ENCODE measurements around the gene BRD4. TPM values are rescaled to one million over a fixed set of nuclear protein-coding genes. Genes with fewer than 3 reads are reported as not detected.

BRD4 gene
- total and polyA plus RNA-seq, 5 donors from 2014 or later = 6.6 to 168 (median 9.4) TPM

- Histone ChIP-seq H3K4me1 (ENCODE audit: control insufficient read depth, insufficient read depth, low read length, poor library complexity, severe bottlenecking) (peaks cover 20% of the 10 kb centered on the region), H3K36me3 (ENCODE audit: control insufficient read depth, insufficient read depth, low read length) (peaks cover 45% of the 10 kb centered on the region), H3K27ac (ENCODE audit: insufficient read depth, low read length, poor library complexity, severe bottlenecking) (no peak overlapping the region), H3K9me3 (ENCODE audit: control insufficient read depth in 2 of 2, low read length in 2 of 2) (no peaks in the 10 kb centered on the region), H3K27me3 (ENCODE audit: control insufficient read depth, insufficient read depth, low read length) (no peaks in the 10 kb centered on the region), H3K4me3 (ENCODE audit: low read depth, low read length) (no peak overlapping the region)
- H3K4me3 Mint-ChIP-seq = no peak overlapping the region
- no peaks in the 10 kb centered on the region for H3K27me3 Mint-ChIP-seq
- peaks cover 8 to 42% (median 17%) of the 10 kb centered on the region in 4 donors for H3K4me1 Mint-ChIP-seq
- ATAC-seq (ENCODE audit: low read depth in 2 of 2) = no peak
- no peak for DNase-seq
- no peak overlapping the region for H3K27ac Mint-ChIP-seq
- H3K9me3 Mint-ChIP-seq = peaks cover 0 to 2% (median 0%) of the 10 kb centered on the region in 7 donors
- peaks cover 8% of the 10 kb centered on the region for H3K36me3 Mint-ChIP-seq
Observed at GRCh38 chr19:15374796-15375440, 42.6 kb upstream of the BRD4 start.

GRCh38 chr19:15374105-15374651, 41.8 kb upstream of the BRD4 start:
- no peaks in the 10 kb centered on the region for H3K27me3 ChIP-seq (ENCODE audit: control insufficient read depth, insufficient read depth, low read length)
- H3K4me1 Mint-ChIP-seq = peaks cover 8 to 42% (median 17%) of the 10 kb centered on the region in 4 donors
- H3K36me3 ChIP-seq (ENCODE audit: control insufficient read depth, insufficient read depth, low read length) = peaks cover 52% of the 10 kb centered on the region
- H3K27ac Mint-ChIP-seq = no peak overlapping the region
- no peak overlapping the region for H3K4me3 ChIP-seq (ENCODE audit: low read depth, low read length)
- DNase-seq (no peak), ATAC-seq (ENCODE audit: low read depth in 2 of 2) (no peak)
- H3K9me3 Mint-ChIP-seq = peaks cover 0 to 2% (median 0%) of the 10 kb centered on the region in 7 donors
- H3K4me3 Mint-ChIP-seq = no peak overlapping the region
- peaks cover 20% of the 10 kb centered on the region for H3K4me1 ChIP-seq (ENCODE audit: control insufficient read depth, insufficient read depth, low read length, poor library complexity, severe bottlenecking)
- H3K9me3 ChIP-seq (ENCODE audit: control insufficient read depth in 2 of 2, low read length in 2 of 2) = no peaks in the 10 kb centered on the region
- H3K36me3 Mint-ChIP-seq = peaks cover 8% of the 10 kb centered on the region
- H3K27ac ChIP-seq (ENCODE audit: insufficient read depth, low read length, poor library complexity, severe bottlenecking) = no peak overlapping the region
- no peaks in the 10 kb centered on the region for H3K27me3 Mint-ChIP-seq

GRCh38 chr19:15373644-15374043, 41.3 kb upstream of the BRD4 start:
- H3K4me3 ChIP-seq (ENCODE audit: low read depth, low read length) = no peak overlapping the region
- Mint-ChIP-seq H3K36me3 (peaks cover 10% of the 10 kb centered on the region), H3K9me3 (peaks cover 0 to 2% (median 0%) of the 10 kb centered on the region in 7 donors), H3K27me3 (no peaks in the 10 kb centered on the region), H3K4me3 (peak overlapping the region in 1 of 4 donors; percentile 21), H3K27ac (no peak overlapping the region), H3K4me1 (peaks cover 8 to 42% (median 17%) of the 10 kb centered on the region in 4 donors)
- H3K27me3 ChIP-seq (ENCODE audit: control insufficient read depth, insufficient read depth, low read length) = no peaks in the 10 kb centered on the region
- H3K36me3 ChIP-seq (ENCODE audit: control insufficient read depth, insufficient read depth, low read length) = peaks cover 57% of the 10 kb centered on the region
- peaks cover 20% of the 10 kb centered on the region for H3K4me1 ChIP-seq (ENCODE audit: control insufficient read depth, insufficient read depth, low read length, poor library complexity, severe bottlenecking)
- no peaks in the 10 kb centered on the region for H3K9me3 ChIP-seq (ENCODE audit: control insufficient read depth in 2 of 2, low read length in 2 of 2)
- H3K27ac ChIP-seq (ENCODE audit: insufficient read depth, low read length, poor library complexity, severe bottlenecking) = no peak overlapping the region
- DNase-seq (no peak), ATAC-seq (ENCODE audit: low read depth in 2 of 2) (no peak)

- DNase-seq = no peak
- Mint-ChIP-seq H3K27me3 (no peaks in the 10 kb centered on the region), H3K27ac (no peak overlapping the region), H3K4me3 (peak overlapping the region in 2 of 4 donors; percentile 44 to 69), H3K36me3 (peaks cover 12% of the 10 kb centered on the region), H3K4me1 (peaks cover 8 to 37% (median 12%) of the 10 kb centered on the region in 4 donors), H3K9me3 (peaks cover 0 to 3% (median 0%) of the 10 kb centered on the region in 7 donors)
- Histone ChIP-seq H3K27me3 (ENCODE audit: control insufficient read depth, insufficient read depth, low read length) (no peaks in the 10 kb centered on the region), H3K4me1 (ENCODE audit: control insufficient read depth, insufficient read depth, low read length, poor library complexity, severe bottlenecking) (peaks cover 15% of the 10 kb centered on the region), H3K9me3 (ENCODE audit: control insufficient read depth in 2 of 2, low read length in 2 of 2) (no peaks in the 10 kb centered on the region), H3K36me3 (ENCODE audit: control insufficient read depth, insufficient read depth, low read length) (peaks cover 64% of the 10 kb centered on the region), H3K27ac (ENCODE audit: insufficient read depth, low read length, poor library complexity, severe bottlenecking) (no peak overlapping the region), H3K4me3 (ENCODE audit: low read depth, low read length) (no peak overlapping the region)
- ATAC-seq (ENCODE audit: low read depth in 2 of 2) = no peak
Observed at GRCh38 chr19:15372891-15373301, 40.6 kb upstream of the BRD4 start.

GRCh38 chr19:15372470-15372869, 40.1 kb upstream of the BRD4 start:
- no peaks in the 10 kb centered on the region for H3K9me3 ChIP-seq (ENCODE audit: control insufficient read depth in 2 of 2, low read length in 2 of 2)
- Mint-ChIP-seq H3K9me3 (peaks cover 0 to 3% (median 0%) of the 10 kb centered on the region in 7 donors), H3K27me3 (no peaks in the 10 kb centered on the region), H3K4me3 (peak overlapping the region in 1 of 4 donors; percentile 44), H3K36me3 (peaks cover 12% of the 10 kb centered on the region), H3K4me1 (peaks cover 8 to 33% (median 10%) of the 10 kb centered on the region in 4 donors), H3K27ac (no peak overlapping the region)
- H3K4me1 ChIP-seq (ENCODE audit: control insufficient read depth, insufficient read depth, low read length, poor library complexity, severe bottlenecking) = peaks cover 11% of the 10 kb centered on the region
- no peak for DNase-seq
- no peak overlapping the region for H3K4me3 ChIP-seq (ENCODE audit: low read depth, low read length)
- H3K27ac ChIP-seq (ENCODE audit: insufficient read depth, low read length, poor library complexity, severe bottlenecking) = no peak overlapping the region
- no peak for ATAC-seq (ENCODE audit: low read depth in 2 of 2)
- no peaks in the 10 kb centered on the region for H3K27me3 ChIP-seq (ENCODE audit: control insufficient read depth, insufficient read depth, low read length)
- H3K36me3 ChIP-seq (ENCODE audit: control insufficient read depth, insufficient read depth, low read length) = peaks cover 69% of the 10 kb centered on the region

GRCh38 chr19:15371786-15372380, 39.5 kb upstream of the BRD4 start:
- H3K9me3 Mint-ChIP-seq = peaks cover 0 to 3% (median 0%) of the 10 kb centered on the region in 7 donors
- Histone ChIP-seq H3K4me3 (ENCODE audit: low read depth, low read length) (no peak overlapping the region), H3K27me3 (ENCODE audit: control insufficient read depth, insufficient read depth, low read length) (no peaks in the 10 kb centered on the region), H3K9me3 (ENCODE audit: control insufficient read depth in 2 of 2, low read length in 2 of 2) (no peaks in the 10 kb centered on the region), H3K4me1 (ENCODE audit: control insufficient read depth, insufficient read depth, low read length, poor library complexity, severe bottlenecking) (peaks cover 5% of the 10 kb centered on the region), H3K27ac (ENCODE audit: insufficient read depth, low read length, poor library complexity, severe bottlenecking) (no peak overlapping the region), H3K36me3 (ENCODE audit: control insufficient read depth, insufficient read depth, low read length) (peaks cover 70% of the 10 kb centered on the region)
- H3K4me1 Mint-ChIP-seq = peaks cover 4 to 27% (median 6%) of the 10 kb centered on the region in 4 donors
- no peak overlapping the region for H3K27ac Mint-ChIP-seq
- DNase-seq = no peak
- H3K36me3 Mint-ChIP-seq = peaks cover 12% of the 10 kb centered on the region
- H3K27me3 Mint-ChIP-seq = no peaks in the 10 kb centered on the region
- no peak overlapping the region for H3K4me3 Mint-ChIP-seq
- ATAC-seq (ENCODE audit: low read depth in 2 of 2) = no peak

GRCh38 chr19:15371119-15371518, 38.8 kb upstream of the BRD4 start:
- ATAC-seq (ENCODE audit: low read depth in 2 of 2) = no peak
- Mint-ChIP-seq H3K27ac (no peak overlapping the region), H3K4me3 (no peak overlapping the region), H3K9me3 (peaks cover 0 to 3% (median 0%) of the 10 kb centered on the region in 7 donors), H3K27me3 (no peaks in the 10 kb centered on the region), H3K4me1 (peaks cover 0 to 21% (median 2%) of the 10 kb centered on the region in 4 donors), H3K36me3 (peaks cover 12% of the 10 kb centered on the region)
- Histone ChIP-seq H3K36me3 (ENCODE audit: control insufficient read depth, insufficient read depth, low read length) (peaks cover 70% of the 10 kb centered on the region), H3K4me3 (ENCODE audit: low read depth, low read length) (no peak overlapping the region), H3K27me3 (ENCODE audit: control insufficient read depth, insufficient read depth, low read length) (no peaks in the 10 kb centered on the region), H3K27ac (ENCODE audit: insufficient read depth, low read length, poor library complexity, severe bottlenecking) (no peak overlapping the region), H3K9me3 (ENCODE audit: control insufficient read depth in 2 of 2, low read length in 2 of 2) (no peaks in the 10 kb centered on the region), H3K4me1 (ENCODE audit: control insufficient read depth, insufficient read depth, low read length, poor library complexity, severe bottlenecking) (no peaks in the 10 kb centered on the region)
- no peak for DNase-seq

Measured in CD4-positive, CD25-positive, alpha-beta regulatory T cell (primary cell).